NCI-H774 (cell line): ENCODE measurements around the gene CMTM6.
"Not testable (repeated sequence)": the region's sequence is repeated elsewhere in the genome, so short reads cannot be mapped to it uniquely, and the experiment has no call there.

ENCODE experiments used
- DNase-seq: peaks from one replicate; lab custom pipeline; 2025; lab: John Stamatoyannopoulos, UW

Gene CMTM6

GRCh38 chr3:32466808-32467207 is 35.8 kb downstream of the CMTM6 start:
- DNase-seq: not testable (repeated sequence)

- not testable (repeated sequence) for DNase-seq
Measured at GRCh38 chr3:32464726-32465125, 37.9 kb downstream of the CMTM6 start.

- DNase-seq: not testable (repeated sequence)
Measured at GRCh38 chr3:32463415-32463814, 39.2 kb downstream of the CMTM6 start.

GRCh38 chr3:32462191-32462986 is 40.3 kb downstream of the CMTM6 start:
- DNase-seq: not testable (repeated sequence)

GRCh38 chr3:32460817-32461496 is 41.7 kb downstream of the CMTM6 start:
- DNase-seq: not testable (repeated sequence)

GRCh38 chr3:32460031-32460749 is 42.5 kb downstream of the CMTM6 start:
- DNase-seq: no peak

- no peak for DNase-seq
Measured at GRCh38 chr3:32459450-32459849, 43.2 kb downstream of the CMTM6 start.

GRCh38 chr3:32457971-32458471 is 44.6 kb downstream of the CMTM6 start:
- no peak for DNase-seq

GRCh38 chr3:32456429-32457130 is 46.1 kb downstream of the CMTM6 start:
- DNase-seq: no peak

GRCh38 chr3:32455609-32456428 is 46.8 kb downstream of the CMTM6 start:
- DNase-seq: no peak

- no peak for DNase-seq
Measured at GRCh38 chr3:32454731-32455608, 47.7 kb downstream of the CMTM6 start.

GRCh38 chr3:32454111-32454510 is 48.5 kb downstream of the CMTM6 start:
- no peak for DNase-seq

- no peak for DNase-seq
Measured at GRCh38 chr3:32453346-32453745, 49.3 kb downstream of the CMTM6 start.

GRCh38 chr3:32452009-32452408 is 50.6 kb downstream of the CMTM6 start:
- DNase-seq: no peak

GRCh38 chr3:32450992-32451659 is 51.5 kb downstream of the CMTM6 start:
- DNase-seq: no peak

GRCh38 chr3:32450426-32450825 is 52.2 kb downstream of the CMTM6 start:
- no peak for DNase-seq

GRCh38 chr3:32449691-32450090 is 53.0 kb downstream of the CMTM6 start:
- no peak for DNase-seq

- DNase-seq: no peak
Measured at GRCh38 chr3:32448686-32449474, 53.8 kb downstream of the CMTM6 start.
